Activated gamma-delta T cell treated with Interleukin-2 at 50 U/mL for 16 hours (primary cell): ENCODE measurements around the gene ADARB2.
"Not testable (repeated sequence)": the region's sequence is repeated elsewhere in the genome, so short reads cannot be mapped to it uniquely, and the experiment has no call there.

Experiments used
- DNase-seq: peaks from one replicate; pipeline ENCODE4 v3.0.0-alpha.2; 2020

ADARB2 gene

DNA sequence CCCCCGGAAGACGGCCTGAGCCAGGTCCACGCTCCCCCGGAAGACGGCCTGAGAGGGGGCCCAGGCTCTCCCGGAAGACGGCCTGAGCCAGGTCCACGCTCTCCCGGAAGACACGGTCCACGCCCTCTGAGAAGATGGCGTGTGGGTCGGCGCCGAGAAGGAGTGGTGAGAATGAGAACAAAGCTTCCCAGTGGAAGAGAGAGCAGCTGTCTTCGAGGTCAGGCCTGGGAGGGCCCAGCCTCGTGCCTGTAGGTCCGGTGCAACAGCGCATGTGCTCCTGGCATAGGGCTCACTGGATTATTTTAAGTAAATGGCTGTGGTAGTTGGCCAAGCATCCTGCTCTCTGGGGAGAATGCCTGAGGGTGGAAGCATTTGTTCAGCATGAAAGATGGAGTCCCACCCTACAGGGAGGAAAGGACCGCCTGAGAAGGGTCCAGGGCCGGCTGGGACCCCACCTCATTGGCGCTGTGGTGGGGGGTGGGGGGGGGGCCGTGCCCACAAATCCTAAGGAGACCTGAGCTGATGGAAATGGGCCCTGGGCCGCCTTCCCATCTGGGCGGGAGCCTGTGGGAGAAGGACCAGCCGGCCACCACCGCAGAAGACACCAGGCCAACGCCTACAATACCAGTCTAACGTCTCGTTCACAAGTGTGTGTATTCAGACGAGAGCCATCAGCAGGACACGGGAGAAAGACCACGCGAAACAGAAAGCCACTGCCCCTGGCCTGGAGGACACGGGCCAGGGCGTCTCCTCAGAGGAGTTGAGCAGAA, 471.1 kb downstream of the ADARB2 start:
- DNase-seq: no peak

DNA sequence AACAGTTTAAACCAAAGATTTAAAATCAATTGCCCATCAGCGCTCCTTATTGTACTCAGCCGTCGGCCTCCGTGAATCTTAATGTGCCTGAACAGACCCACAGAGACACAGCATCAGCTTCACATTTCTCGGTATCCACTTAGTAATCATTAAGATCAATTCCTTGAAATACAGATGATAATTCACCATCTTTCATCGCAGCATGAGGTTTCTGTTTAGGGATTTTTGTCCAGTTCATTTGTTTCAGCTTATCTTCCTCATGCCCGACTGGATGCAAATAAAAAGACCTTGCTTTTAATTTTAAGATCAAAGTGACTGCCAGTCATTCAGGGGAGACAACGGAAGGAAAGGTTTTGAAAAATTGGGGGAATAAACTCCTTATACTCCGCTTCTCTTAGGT, 473.3 kb downstream of the ADARB2 start:
- DNase-seq: no peak

DNA sequence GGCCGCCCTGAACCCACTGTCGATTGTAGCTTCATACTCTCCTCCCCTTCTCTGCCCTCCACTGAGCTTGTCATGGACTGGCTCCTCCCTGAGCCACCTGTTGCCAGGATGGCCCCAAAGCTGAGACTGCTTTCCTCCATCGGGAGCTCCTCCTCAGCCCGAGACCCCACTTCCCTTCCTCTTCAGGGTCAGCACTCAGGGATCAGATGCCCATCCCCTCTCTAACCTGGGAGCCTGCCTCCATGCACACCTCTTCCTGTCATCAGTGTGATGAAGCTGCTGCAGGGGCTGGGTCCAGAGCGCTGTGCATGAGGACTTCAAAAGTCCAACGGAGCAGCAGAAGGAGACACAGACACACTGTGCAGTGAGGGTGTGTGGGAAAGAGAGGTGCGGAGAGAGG, 480.1 kb downstream of the ADARB2 start:
- no peak for DNase-seq

DNA sequence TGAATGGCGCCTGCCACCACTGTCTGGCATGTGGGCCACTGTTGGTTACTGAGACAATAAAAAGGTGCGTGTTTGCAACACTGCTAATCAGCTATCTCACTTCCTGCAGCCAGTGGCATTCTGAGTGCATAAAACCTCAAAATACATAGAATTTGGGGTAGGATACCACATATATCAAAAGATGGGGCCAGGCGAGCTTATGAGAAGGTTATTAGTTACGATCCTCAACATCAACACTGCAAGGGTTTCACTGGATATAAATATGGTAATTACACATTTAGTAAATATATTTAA, 480.9 kb downstream of the ADARB2 start:
- no peak for DNase-seq

DNA sequence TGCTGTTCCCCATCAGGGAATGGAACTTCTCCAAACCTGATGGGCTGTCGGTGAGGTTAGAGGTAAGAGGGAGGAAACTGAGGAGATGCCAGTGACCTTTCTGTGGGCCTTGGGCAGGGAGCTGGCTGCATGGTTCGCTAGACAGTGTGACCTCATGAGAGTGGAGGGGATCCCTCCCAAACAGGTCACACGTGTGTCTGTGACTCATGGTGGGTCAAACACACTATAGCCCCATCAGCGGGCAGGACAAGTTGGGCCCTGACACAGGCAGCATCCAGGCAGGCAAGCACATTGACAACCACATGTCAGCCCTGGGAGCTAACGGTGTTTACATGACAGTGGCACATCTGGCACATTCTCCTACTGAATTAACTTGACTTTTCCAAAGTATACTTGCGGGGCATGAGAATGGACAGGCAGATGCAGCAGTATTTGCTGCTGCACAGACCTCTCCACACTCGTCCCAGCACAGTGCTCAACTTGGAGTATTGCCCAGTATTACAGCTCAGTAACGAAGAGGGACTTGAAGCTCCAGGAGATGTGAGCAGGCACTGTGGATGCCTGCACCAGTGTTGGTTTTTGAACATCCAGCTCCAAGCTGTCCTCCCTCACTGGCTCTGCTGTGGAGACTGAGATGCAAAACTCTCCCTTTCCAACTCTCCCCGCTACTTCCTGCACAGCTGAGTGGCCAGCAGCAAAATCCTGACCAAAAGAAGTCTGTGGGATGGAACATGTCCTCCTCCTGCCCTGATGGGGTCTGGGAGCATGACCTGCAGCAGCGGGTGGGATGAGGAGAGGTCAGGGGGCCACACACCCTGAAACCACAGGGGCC, 481.5 kb downstream of the ADARB2 start:
- no peak for DNase-seq

DNA sequence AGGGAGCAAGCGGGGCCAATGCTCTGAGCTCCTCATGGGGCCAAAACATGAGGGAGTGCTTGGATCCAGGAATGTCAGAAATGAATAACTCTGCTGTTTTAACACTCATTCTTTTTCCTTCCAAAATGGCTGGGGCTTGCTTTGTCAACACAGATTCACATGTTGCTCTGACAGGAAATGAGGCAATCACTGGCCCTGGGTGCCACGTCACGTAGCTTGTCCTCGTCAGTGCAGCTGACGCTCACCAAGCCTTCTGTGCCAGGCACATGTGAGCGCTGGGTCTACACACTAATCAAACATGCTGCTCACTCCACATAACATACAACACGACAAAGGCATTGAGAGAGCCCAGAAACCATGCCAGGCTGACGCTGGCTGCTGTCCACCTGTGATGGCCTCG, 482.2 kb downstream of the ADARB2 start:
- DNase-seq: no peak

DNA sequence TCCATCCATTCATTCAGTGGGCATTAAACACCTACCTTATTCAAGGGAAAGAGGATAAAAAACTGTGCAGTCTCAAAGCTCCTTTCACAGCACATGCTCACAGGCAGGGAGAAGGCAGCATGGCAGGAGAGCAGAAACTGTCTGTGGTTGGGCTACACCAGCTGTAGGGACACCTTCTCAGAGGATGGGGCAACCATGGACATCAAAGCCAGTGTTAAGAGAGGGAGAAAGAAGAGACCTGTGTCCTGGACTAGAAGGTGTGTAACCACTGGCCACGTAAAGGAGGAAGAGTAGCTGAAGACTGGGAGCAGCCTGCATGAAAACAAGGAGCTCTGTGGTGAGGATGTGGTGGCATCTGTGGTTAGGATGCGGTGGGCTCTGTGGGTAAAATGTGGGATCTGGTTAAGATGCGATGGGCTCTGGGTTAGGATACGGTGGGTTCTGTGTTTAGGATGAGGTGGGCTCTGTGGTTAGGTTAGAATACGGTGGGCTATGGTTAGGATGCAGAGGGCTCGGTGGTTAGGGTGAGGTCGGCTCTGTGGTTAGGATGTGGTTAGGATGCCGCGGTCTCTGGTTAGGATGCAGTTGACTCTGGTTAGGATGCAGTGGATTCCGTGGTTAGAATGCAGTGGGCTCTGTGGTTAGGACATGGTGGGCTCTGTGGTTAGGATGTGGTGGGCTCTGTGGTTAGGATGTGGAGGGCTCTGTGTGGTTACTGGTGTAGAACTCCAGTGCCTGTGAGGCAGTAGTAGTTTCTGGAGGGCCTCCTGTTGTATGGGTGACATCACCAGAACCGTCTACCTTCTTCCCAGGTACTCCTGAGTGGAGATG, 483.6 kb downstream of the ADARB2 start:
- DNase-seq: no peak

DNA sequence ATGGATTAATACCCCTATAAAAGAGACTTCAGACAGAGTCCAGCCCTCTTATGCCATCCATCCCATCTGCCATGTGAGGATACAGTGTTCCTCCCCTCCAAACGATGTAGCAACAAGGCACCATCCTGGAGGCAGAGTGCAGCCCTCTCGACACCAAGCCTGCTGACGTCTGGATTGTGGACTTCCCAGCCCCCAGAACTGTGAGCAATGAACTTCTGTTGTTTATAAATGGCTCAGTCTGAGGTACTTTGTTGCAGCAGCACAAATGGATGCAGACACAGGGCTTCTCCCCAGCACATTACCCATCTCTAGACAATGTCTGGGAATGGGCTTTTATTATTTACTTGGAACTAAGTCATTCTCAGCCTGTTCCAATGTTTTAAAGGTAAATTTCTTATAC, 485.6 kb downstream of the ADARB2 start:
- DNase-seq: no peak

DNA sequence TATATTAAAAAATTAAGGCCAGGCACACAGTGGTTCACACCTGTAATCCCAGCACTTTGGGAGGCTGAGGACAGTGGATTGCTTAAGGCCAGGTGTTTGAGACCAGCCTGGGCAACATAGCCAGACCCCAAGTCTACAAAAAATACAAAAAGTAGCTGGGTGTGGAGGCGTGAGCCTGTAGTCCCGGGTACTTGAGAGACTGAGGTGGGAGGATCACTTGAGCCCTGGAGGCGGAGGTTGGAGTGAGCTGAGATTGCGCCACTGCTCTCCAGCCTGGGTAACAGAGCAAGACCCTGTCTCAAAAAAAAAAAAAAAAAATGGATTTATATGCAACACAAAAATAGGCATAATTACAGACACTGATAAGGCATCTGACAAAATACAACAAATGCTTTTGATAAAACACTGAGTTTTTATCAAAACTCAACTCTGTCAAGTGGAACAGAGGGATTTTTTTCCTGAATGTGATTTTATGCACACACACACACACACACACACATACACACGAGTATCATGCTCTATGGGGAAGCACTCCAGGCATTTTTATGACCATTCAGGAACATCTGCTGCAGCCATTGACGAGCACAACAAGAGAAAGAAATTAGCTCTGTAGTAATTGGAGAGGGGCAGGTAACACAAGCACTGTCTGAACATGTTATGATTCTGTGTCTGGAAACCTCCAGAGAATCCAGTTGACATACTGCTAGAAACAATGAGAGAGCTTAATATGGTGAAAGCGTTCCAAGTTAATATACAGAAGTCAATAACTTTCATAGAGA, 488.0 kb downstream of the ADARB2 start:
- DNase-seq: no peak

DNA sequence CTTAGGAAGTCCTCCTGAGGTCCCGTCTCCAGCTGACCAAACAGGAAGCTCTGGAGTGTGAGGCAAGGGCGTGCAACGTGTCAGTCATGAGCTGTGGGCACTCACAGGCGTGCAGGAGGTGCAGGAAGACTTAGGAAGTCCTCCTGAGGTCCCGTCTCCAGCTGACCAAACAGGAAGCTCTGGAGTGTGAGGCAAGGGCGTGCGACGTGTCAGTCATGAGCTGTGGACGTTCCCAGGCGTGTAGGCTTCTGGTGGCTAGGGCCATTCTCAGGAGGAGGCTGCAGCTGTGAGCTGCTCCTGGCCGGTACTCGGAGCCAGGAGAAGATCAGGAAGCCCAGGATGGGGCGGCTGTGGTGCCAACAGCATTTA, 489.1 kb downstream of the ADARB2 start:
- not testable (repeated sequence) for DNase-seq

DNA sequence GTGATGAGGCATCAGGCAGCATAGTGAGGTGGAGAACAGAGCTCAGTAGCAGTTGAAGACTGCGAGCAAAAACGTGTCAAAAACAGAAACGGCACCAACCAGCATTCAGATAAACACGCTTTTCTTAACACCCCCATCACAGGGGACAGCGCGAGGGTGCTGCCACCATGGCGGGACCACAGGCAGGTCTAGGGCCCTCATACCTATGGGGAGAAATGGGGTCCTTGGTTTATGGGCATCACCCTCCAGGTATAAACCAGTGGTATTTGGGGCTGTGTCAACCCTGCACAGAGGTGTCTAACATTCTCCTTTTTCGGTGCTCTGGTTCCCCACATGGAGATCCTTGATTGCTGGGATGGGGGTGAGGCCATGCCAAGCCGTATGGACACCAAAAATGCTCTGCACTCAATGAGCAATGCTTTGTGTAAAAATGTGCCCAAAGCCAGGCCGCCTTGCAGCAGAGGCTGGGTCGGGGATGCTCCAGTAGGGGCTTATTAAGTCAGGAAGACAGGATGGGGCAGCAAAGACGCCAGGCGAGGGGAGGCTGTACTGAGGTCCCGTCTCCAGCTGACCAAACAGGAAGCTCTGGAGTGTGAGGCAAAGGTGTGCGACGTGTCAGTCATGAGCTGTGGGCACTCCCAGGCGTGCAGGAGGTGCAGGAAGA, 489.6 kb downstream of the ADARB2 start:
- no peak for DNase-seq

DNA sequence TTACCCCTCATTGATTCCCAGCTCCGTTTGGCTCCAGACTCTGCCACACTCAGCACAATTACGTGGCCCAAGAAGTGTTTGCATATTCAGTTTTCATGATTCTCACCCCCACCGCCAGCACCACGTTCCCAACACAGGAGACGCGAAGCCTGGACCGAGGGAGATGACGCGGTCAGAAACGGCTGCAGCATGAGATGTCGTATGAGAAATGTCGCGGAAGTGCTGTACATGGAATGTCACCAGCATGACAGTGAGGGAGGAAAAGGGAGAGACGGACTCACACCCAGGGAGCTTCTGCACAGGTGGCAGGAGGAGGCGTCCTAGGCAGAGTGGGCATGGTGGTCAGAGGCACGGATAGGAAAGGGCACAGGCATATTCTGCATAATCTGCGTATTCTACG, 492.8 kb downstream of the ADARB2 start:
- DNase-seq: no peak

DNA sequence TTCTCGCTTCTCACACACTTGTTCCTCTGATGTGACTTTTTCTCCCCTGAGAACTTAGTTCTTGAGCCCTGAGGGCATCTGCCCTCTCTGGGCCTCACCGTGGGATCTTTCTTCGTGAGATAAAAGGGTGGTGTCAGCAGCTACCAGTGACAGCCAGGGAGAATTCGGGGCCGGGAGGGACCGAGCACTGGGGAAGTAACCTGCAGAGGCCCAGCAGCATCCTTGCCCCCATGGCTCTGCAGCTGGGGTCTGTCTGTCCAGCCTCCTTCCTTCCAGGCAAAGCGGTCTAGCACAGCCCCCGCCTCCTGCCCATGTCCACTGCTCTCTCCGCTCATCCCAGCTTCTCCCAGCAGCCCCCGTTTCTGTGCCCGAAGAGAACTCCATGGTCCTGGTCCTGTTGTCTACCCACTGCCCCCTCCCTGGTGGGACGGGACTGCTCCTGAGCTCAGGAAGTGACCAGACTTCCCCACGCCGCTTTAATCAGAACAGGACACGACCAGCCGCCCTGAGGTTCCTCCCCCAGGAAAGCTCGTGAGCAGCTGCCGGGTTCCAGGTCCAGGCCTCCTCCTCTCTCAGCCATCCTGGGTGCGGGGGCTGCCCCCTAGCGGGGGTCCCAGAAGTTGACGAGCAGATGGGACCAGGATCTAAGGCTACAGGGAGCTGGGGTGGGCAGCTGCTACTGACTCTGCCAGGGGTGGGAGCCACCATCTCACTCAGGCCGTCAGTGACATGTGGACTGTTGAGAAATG, 493.7 kb downstream of the ADARB2 start:
- DNase-seq: no peak

DNA sequence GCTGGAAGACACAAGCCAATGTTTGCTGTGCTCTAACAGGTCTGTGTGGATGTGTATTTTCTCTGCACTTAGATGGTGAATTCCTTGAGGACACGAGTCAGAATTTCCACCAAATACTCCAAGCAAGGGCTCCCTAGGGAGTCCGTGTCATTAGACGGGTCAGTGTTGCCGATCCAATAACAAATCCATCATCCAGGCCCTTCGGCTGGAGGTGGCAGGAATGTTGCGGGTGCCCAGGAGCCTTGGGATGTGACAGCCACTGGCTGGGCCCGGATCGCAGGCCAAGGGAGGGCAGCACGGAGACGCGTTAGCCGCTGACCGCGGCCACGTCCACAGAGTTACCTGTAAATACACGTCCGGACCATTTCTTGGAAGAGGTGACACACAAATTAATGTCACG, 494.4 kb downstream of the ADARB2 start:
- DNase-seq: no peak

DNA sequence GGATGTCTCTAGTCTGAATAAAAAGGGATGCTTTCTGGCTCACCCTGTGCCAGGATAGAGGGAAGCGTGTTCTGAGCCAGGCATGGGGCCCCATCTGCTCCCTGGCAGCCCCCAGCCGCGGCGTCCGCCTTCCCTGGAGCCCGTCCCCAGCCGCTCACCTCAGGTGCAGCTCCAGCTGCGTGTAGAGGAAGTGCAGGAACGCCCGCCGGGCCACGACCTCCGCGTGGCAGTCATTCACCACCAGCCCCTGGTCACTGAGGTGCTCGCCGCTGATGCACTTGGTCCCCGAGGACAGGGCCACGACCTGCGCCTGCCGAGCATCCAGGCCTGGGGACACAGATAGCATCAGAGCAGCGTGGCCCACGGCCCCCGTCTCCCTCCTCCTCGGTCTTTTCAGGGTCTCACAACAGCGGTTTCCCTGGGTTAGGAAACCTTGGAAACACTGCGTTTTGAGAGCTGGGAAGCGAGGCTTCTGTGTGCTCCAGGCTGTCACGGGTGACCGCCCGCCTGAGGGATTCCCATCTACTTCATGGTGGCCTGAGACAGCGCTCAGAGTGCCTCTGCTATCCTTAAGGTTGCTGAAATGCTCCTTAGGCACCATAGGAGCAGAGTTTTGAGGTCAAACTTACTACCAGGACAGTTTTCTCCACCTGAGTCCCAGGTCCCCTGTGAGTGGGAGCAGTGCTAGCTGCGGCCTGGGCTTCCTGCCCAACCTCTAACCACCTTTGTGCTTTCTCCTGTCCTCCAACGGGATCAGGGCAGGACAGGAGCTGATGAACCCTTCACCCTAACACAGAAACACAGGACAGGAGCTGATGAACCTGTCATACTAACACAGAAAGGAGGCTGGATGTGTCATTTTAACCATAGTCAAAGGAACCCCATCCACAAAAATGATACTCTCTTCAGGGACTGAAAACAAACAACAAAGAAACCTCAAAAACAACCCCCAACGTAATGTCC, 495.1 kb downstream of the ADARB2 start:
- no peak for DNase-seq

DNA sequence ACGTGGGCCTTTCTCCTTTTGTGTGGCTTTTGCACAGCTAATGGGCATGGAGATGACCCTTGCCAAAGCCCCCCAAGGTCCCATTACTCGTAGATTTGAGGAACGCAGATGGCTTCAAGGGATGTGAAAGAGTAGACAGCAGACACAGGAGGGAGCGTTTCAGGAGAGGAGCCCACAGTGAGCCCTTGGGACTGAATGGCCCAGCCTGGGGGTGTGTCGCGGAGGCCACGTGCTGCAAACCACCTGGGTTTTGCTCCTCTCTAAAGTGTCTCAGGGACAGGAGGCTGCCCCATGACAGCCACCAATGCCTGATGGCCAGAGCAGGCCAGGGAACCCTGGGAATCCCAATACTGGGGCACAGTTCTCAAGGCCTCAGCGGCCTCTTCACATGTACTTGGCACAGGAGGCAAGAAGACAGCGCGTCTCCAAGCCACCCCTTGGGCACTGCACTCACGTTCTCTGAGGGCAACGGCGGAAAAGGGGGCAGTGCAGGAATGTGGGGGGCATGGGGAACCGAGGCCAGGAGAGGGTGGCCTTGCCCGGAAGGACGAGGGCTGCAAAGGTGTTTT, 495.9 kb downstream of the ADARB2 start:
- no peak for DNase-seq

DNA sequence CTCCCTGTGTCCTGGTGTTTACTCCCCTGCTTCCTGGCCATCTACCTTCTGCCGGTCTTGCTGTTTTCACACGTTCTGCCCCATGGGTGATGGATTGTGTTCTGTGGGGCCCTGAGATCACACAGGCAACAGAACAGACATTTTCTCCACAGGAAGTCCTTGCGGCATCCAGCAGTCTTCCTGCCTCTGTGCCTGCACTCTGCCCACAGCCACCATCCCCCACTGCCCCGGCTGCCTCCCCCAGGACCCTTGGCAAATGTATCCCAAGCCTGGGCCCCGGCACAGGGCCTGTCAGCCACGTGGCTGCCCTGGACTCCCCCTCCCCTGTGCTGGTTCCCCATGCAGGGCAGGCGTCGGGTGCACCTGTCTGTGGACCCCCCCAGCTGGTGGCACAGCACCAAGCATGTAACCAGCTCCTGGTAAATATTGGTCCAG, 497.0 kb downstream of the ADARB2 start:
- no peak for DNase-seq

DNA sequence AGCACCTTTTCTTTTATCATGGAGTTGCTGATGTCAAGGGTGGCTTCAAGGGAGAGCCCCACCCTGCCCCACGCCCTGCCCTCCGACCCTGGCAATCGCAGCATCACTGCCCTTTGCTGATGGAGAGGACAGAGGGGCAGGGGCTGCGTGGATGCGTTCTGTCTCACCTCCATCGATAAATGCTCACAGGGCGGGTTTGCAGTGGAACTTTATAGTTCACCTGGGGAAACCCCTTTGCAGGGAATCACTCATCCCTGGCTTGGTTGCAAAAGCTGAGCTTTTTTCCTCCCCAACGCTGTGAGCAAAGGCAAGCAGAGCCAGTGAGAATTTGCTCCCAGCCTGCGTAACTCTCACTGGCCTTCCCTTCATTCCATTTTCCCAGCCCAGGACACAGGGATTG, 504.3 kb downstream of the ADARB2 start:
- no peak for DNase-seq

DNA sequence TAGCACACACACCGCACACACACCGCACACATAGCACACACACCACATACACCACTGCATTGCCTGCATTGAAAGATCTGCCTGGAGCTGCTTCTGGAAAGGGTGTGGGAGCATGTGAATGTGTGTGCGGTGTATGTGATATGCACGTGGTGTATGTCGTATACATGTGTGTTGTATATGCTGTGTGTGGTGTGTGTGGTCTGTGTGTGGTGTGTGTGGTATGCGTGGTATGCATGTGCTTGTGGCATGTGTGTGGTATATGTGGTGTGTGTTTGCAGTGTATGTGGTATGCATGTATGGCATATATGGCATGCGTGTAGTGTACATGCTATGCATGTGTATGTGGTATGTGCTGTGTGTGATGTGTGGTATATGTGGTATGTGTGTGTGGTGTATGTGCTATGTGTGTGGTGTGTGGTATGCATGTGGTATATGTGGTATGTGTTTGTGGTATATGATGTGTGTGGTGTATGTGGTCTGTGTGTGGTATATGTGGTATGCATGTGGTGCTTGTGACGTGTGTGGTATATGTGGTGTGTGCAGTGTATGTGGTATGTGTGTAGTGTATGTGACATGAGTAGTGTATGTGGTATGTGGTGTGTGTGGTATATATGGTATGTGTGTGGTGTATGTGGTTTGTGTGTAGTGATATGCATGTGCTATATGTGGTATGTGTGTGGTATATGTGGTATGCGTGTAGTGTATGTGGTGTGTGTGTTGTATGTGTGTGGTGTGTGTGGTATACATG, 505.0 kb downstream of the ADARB2 start:
- no peak for DNase-seq
